Ovary (tissue), 3 donors: Measurements from ENCODE around the gene HNRNPAB.
"Not testable (repeated sequence)": the region's sequence is repeated elsewhere in the genome, so short reads cannot be mapped to it uniquely, and the experiment has no call there.

Source experiments
- CTCF ChIP-seq, 3 donors: fragments of 450-650 bp in 2 of 3; fragments of 200-600 bp in 1 of 3; IDR thresholded peaks; one replicate each; pipeline versions ENCODE4 v1.5.1 to v1.8.0; 2016 to 2022; ENCODE audit warnings: antibody characterized with exemption in 3 of 3, mild to moderate bottlenecking in 1 of 3
- POLR2A ChIP-seq: fragments of 450-650 bp; IDR thresholded peaks from one replicate; pipeline ENCODE4 v1.6.1; 2017; ENCODE audit warnings: antibody characterized with exemption, mild to moderate bottlenecking, moderate library complexity
- donor health status: DM: no; HTN: no; CAD: no.

- TF ChIP-seq CTCF (IDR thresholded peaks at IDR 0.05); POLR2A: not testable (repeated sequence)
Observed at GRCh38 chr5:178198151-178198550, 6.2 kb upstream of the HNRNPAB start.
